Measurements from ENCODE around the gene RHBDF2. TPM values are rescaled to one million over a fixed set of nuclear protein-coding genes. Genes with fewer than 3 reads are reported as not detected.

Gene RHBDF2
- total RNA-seq (6.8 and 18.7 TPM in 2 replicates), polyA plus RNA-seq (8.7 and 9.5 TPM in 2 replicates)

- no peaks in the 10 kb centered on the region for H3K9me3 ChIP-seq (ENCODE audit: low read depth)
- H3K27ac ChIP-seq, result no peak within 1 kb of the TSS
- H3K27me3 ChIP-seq, result no peaks in the 10 kb centered on the region
- no peak for TF ChIP-seq CTCF (IDR thresholded peaks at IDR 0.05; ENCODE audit: low read depth, low read length)
- H3K4me3 ChIP-seq, result peak within 1 kb of the TSS; percentile 62
- peak; percentile 83 to 91 for DNase-seq (ENCODE audit: low read depth in 1 of 2, low spot score in 1 of 2)
- H3K4me1 ChIP-seq (ENCODE audit: low read depth), result peaks cover 20% of the 10 kb centered on the region
- no peaks in the 10 kb centered on the region for H3K36me3 ChIP-seq
Measured at GRCh38 chr17:76501018-76501826, at the start of gene RHBDF2. Gene RHBDF2 (minus strand): TSS chr17:76501423. CDS start chr17:76481524, 19,899 bp downstream.

GRCh38 chr17:76549539-76549938 is 48.3 kb upstream of the RHBDF2 start:
- Histone ChIP-seq H3K4me3 (no peak overlapping the region), H3K36me3 (no peaks in the 10 kb centered on the region), H3K27ac (no peak overlapping the region), H3K4me1 (ENCODE audit: low read depth) (peaks cover 26% of the 10 kb centered on the region), H3K27me3 (no peaks in the 10 kb centered on the region), H3K9me3 (ENCODE audit: low read depth) (no peaks in the 10 kb centered on the region)
- TF ChIP-seq CTCF (IDR thresholded peaks at IDR 0.05; ENCODE audit: low read depth, low read length), result no peak
- no peak for DNase-seq (ENCODE audit: low read depth in 1 of 2, low spot score in 1 of 2)

- Histone ChIP-seq H3K36me3 (no peaks in the 10 kb centered on the region), H3K9me3 (ENCODE audit: low read depth) (no peaks in the 10 kb centered on the region), H3K4me1 (ENCODE audit: low read depth) (peaks cover 29% of the 10 kb centered on the region), H3K27ac (no peak overlapping the region), H3K27me3 (no peaks in the 10 kb centered on the region), H3K4me3 (no peak overlapping the region)
- TF ChIP-seq CTCF (IDR thresholded peaks at IDR 0.05; ENCODE audit: low read depth, low read length), result no peak
- no peak for DNase-seq (ENCODE audit: low read depth in 1 of 2, low spot score in 1 of 2)
Measured at GRCh38 chr17:76549215-76549518, 47.9 kb upstream of the RHBDF2 start.

- Histone ChIP-seq H3K27me3 (no peaks in the 10 kb centered on the region), H3K36me3 (no peaks in the 10 kb centered on the region)
Measured at GRCh38 chr17:76548378-76549214, 47.4 kb upstream of the RHBDF2 start.

More at GRCh38 chr17:76548378-76549214, 47.4 kb upstream of the RHBDF2 start:
- no peaks in the 10 kb centered on the region for H3K9me3 ChIP-seq (ENCODE audit: low read depth)
- H3K4me1 ChIP-seq (ENCODE audit: low read depth), result peaks cover 35% of the 10 kb centered on the region
- peak overlapping the region; percentile 7 for H3K27ac ChIP-seq
- H3K4me3 ChIP-seq, result no peak overlapping the region
- DNase-seq (ENCODE audit: low read depth in 1 of 2, low spot score in 1 of 2), result no peak
- TF ChIP-seq CTCF (IDR thresholded peaks at IDR 0.05; ENCODE audit: low read depth, low read length), result no peak

Measured in cardiac muscle cell (in vitro differentiated cells and primary cell).